HG02943 (cell line): Measurements from ENCODE around the gene APMAP.

Experiments
- ATAC-seq: cut with Tn5 transposase; IDR thresholded peaks from one replicate; pipeline ENCODE4 v1.9.1; 2021; ENCODE audit warnings: mild to moderate bottlenecking, low read depth, moderate library complexity; ENCODE audit not compliant: unreplicated experiment

APMAP gene

GRCh38 chr20:24991897-24992486 is 559 bp downstream of the APMAP start:
- ATAC-seq: peak; percentile 24

DNA sequence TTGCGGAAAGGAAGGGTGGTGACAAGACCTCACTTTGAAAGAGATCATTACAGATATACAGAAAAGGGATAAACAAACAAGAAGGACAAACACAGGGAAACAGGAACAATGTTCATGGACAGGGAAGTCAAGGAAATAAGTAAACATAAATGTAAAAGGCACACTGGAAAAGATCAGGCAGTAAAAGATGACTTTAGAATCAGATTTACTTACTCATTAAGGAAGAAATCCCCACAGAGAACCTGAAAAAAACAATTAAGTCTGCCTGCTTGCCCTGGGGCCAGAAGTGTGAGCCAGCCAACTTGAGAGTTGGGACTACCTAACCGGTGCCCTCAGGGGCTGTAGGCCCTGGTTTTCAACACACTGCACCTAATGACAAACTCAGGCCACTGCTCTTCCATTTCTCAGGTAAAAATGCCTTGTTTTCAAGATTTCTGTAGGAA is 1.7 kb downstream of the APMAP start:
- no peak for ATAC-seq

DNA sequence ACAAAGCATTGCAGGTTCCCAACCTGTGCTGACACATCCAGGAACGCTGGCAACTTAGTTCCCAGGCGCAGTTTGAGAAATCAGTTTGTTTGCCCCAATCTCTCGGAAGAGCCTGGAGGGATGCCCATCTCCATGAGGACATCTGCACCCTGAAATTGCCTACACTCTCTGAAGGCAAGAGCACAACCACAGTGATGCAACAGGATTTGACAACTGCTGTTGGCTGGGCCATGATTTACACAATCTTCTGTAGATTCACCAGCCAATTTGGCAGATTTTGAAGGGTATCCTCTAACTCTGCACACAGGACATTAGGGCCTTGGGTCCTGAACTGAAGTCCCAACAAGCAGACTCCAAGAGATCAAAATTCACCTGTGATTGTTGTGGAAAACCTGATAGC is 3.4 kb downstream of the APMAP start:
- ATAC-seq: no peak

DNA sequence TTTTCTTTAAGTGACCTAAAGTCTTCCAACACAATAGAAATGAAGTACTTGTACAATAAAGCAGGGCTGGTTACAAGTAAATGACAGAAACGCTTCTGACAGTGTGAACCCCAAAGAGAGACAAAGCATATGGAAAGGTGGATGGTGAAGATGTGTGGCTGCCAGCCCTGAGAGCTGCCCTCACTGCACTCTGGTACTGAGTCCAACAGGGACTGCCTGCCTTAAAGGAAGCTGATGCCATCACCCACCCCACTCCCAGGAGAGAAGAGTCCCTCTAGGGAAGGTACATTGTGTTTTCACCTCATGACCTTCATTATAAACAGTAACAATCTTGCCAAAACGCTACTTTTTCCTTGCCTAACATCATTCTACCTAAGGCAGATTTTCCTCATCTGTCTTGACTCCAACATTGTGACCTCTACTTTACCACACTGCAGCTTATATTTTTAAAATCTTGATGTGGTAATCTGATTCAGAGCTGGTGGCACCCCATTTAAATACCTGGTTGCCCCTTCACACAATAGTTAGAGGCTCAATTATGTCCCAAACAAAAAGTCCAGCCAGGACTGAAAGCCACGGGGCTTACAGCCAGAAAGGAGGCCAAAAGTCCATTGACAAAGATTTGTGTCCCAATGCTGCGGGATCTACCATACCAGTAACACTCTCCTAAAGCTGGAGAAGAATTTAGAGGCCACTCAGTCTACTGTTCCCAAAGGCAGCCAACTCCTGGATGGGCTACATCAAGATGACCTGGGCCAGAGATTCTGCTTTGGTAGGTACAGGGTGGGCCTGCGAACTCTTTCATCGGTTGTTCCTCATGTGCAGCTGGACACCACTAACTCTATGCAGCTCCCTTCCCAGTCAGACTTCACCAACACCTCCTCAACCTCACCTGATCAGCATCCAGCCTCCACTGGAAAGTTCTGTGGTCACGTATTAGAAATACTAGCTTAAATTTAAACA is 4.4 kb downstream of the APMAP start:
- ATAC-seq: no peak

DNA sequence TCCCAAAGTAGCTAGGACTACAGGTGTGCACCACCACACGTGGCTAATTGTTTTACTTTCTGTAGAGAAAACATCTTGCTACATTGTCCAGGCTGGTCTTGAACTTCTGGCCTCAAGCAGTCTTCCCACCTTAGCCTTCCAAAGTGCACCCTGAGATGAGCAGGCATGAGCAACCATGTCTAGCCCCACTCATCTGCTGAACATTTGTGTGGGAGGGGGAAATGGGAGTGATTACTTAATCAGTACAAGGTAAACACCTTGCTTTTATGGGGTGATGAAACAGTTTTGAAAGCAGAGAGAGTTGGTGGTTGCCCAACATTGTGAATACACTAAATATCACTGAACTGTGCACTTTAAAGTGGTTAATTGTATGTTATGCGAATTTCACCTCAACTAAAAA is 5.3 kb downstream of the APMAP start:
- no peak for ATAC-seq

DNA sequence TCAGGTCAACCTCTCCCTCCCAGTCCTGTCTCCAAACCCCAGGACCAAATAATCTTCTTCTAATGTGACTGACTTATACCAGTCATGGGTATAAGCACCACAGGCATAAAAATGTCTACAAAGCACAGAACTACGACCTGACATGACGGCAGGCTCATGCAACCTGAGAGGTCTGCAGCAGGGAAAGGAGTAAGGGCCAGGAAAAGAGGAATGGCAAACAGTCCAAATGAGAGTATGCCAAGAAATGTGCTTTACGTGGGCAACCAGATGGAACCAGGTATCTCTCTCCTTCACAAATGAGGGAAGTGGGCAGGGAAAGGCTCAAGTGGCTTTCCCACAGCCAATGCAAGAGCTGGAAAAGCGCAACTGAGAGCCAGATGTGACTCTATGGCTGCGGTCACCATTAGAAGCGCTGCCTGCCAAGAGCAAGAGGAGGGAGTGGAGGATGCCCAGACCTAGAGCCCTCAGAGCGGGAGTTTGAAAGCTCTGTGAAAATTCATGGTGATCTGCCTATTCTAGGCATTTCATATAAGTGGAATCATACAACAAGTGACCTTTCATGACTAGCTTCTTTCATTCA is 6.0 kb downstream of the APMAP start:
- ATAC-seq: no peak

DNA sequence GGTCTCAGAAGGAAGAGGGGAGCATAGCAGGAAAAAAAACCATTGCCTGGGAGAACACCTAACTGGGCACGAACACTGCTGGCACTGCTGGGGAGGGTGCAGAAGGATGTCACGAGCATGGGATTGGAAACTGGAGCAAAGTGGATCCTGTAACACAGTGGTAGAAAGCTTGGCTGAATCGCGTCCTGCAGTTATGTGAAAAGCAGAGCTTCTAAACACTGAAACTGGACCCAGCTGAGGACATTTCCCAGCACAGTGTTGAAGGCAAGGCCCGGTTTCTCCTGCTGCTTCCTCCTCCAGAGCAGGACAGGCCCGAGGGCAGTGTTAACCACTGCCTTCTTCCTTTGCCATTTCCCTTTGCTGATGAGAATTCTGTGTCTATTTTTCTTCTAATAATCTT is 6.7 kb downstream of the APMAP start:
- ATAC-seq: no peak

DNA sequence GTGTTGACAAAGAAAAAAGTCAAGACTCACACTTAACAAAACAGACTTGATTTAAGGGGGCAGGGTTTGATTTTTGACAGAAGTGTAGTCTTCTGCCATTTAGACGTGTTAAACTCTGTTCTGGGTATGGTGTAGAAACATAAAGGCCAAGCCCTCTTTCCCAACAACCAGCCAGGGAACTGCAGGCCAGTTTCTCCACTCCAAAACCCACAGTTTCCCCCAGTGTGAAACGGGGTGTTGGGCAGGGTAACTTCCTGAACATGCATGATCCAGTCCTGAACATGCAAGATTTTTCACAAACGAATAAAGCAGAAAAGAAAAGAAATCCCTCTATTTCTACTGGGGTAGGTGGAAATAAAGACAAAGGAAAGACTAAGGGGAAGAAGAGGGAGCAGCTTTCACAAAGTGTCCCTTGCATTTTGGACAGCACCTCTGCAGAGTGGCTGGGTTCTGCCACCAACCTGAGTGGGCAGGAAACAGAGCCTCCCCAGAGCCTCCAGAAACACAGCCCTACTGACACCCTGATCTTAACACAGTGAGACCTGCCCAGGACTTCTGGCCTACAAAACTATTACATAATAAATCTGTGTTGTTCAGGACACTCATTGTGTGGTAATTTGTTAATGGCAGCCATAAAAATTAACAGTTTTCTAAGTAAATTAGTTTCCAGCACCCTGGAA is 7.5 kb downstream of the APMAP start:
- no peak for ATAC-seq

DNA sequence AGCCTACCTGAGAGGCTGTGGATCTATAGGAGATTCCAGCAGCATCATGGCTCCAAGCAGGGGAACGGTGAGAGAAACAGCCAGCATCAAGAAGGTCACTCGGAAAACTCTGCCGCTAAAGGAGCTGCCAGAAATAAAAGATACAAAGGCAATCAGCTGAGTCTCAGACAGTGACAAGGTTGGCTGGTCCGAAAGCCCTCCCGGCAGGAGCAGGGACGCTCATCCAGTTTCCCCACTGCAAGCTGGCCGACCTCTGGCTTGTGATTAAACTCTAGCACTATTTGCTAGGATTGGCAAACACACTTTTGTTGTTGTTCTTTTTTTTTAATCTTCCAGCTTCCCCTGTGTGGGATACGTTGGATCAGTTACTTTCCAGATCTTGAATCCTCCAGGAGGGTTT is 8.7 kb downstream of the APMAP start:
- ATAC-seq: no peak

DNA sequence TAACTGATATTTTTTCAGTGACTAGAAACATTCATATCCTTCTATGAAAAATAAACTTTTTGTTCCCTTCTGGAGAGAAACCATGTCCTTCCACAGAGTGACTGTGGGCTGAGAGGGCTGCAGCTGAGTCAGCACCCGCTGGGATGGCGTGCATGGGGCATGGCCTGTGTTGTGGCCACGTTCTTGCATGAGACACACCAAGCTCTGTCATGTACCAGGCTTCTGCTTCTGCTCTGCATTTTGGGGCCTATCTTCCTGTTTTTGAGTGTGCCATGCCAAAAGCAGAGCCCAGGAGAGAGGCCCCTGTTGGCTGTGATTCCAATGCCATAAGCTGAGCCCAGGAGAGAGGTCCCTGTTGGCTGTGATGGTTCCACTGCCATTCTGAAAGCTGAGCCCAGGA is 10.8 kb downstream of the APMAP start:
- no peak for ATAC-seq

DNA sequence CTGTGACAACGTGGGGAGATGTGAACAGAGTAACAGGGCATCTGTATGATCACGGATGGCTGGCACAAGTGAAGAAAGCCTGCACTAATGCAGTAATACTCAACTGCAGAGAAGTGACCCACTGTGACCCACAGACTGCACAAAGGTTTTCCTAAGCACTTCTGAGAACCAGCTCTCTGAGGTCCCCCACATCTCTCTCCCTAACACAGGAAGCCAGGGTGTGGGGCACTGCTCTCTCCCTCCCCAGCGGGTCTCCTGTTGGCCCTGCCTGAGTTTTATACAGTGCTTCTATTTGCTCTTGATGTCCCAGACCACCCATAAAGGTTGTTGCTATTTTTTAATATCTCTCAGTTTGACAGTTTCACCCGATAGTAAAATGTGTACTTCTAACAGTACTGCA is 11.3 kb downstream of the APMAP start:
- ATAC-seq: no peak

- no peak for ATAC-seq
Measured at GRCh38 chr20:24980291-24981053, 12.1 kb downstream of the APMAP start.

GRCh38 chr20:24979036-24979960 is 13.3 kb downstream of the APMAP start:
- no peak for ATAC-seq

GRCh38 chr20:24978513-24978912 is 14.0 kb downstream of the APMAP start:
- ATAC-seq: no peak

DNA sequence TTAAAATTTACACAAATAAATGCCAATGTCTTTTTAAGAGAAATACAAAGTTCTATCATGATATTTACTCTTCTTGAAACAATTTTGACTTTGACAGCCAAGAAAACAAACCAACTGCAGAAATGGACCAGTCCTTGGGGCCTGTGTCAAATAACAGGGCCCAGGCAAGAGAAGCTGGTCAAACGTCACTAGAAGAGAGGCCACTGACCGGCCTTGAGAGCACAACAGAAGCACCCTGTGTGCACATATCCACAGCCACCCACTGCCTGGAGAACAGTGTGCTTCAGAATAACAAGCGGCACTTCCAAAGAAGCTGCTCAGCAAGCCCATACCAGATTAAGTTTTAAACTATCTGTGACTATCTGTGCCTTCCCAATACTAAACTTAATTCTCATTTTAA is 14.8 kb downstream of the APMAP start:
- no peak for ATAC-seq

GRCh38 chr20:24977336-24977735 is 15.2 kb downstream of the APMAP start:
- ATAC-seq: no peak

DNA sequence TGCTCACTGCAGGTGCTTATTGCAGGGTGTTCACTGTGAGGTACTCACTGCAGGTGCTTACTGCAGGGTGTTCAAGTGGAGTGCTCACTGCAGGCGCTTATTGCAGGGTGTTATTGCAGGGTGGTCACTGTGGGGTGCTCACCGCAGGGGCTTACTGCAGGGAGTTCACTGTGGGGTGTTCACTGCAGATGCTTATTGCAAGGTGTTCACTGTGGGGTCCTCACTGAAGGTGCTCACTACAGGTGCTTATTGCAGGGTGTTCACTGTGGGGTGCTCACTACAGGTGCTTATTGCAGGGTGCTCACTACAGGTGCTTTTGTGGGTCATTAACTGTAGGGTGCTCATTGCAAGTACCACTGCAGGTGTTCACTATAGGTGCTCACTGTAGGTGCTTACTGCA is 20.2 kb downstream of the APMAP start:
- no peak for ATAC-seq

DNA sequence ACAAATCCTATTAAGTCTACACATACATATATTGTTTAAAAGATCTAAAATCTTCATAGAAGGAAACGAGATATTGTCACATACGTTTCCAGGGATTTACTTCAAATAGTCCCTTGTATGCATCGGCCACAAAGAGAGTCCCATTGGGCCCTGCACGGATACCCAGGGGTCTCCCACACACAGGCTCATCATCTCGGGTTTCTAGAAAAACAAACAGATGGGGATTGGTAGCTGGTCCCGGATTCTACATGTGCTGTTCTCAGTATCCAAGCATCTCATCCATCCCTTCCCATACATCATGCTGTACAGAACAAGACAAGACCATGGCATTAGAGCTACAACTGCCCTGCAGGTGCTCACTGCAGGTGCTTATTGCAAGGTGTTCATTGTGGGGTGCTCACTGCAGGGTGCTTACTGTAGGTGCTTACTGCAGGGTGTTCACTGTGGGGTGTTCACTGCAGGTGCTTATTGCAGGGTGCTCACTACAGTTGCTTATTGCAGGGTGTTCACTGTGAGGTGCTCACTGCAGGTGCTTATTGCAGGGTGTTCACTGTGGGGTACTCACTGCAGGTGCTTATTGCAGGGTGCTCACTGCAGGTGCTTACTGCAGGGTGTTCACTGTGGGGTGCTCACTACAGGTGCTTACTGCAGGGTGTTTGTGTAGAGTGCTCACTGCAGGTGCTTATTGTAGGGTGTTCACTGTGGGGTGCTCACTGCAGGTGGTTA is 21.0 kb downstream of the APMAP start:
- no peak for ATAC-seq

DNA sequence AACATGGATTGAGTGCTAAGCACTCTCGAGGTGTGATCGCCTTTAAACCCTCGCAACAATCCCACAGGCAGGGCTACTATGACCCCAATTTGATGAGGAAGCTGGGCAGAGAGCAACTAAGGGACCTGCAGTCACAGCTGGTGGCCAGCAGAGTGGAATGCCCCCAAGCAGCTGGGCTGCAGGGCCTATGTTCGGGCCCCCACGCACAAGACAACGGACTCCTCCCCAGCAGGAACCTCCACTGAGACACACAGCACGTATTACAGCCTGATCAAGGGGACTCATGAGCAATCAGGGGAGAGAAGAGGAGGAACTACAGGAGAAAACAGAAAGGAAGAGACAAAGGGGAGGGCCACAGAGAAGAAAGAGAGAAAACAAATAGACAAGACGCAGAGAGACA is 21.8 kb downstream of the APMAP start:
- no peak for ATAC-seq
